Neuronal stem cell (in vitro differentiated cells): ENCODE measurements around the gene SDE2.
"Not testable (repeated sequence)": the region's sequence is repeated elsewhere in the genome, so short reads cannot be mapped to it uniquely, and the experiment has no call there.

Source experiments
- DNase-seq: peaks from one replicate; pipeline ENCODE4 v3.0.0-alpha.2; 2013; ENCODE audit warnings: low spot score
- H2AFZ ChIP-seq: one replicate; pipeline ENCODE4 v1.6.1; 2013; ENCODE audit warnings: mild to moderate bottlenecking, low read length, inconsistent platforms
- H2AK5ac ChIP-seq: 2 replicates; pipeline ENCODE4 v1.6.1; 2013; ENCODE audit warnings: low read depth, mild to moderate bottlenecking, inconsistent platforms, low read length, moderate library complexity, mixed read lengths
- H2BK120ac ChIP-seq: 2 replicates; pipeline ENCODE4 v1.6.1; 2013; ENCODE audit warnings: low read depth, mild to moderate bottlenecking, inconsistent platforms, low read length, moderate library complexity, mixed read lengths
- H2BK12ac ChIP-seq: one replicate; pipeline ENCODE4 v1.6.1; 2013; ENCODE audit warnings: low read length, inconsistent platforms
- H2BK15ac ChIP-seq: 2 replicates; pipeline ENCODE4 v1.6.1; 2013; ENCODE audit warnings: mild to moderate bottlenecking, low read length, inconsistent platforms, mixed read lengths
- H2BK5ac ChIP-seq: one replicate; pipeline ENCODE4 v1.6.1; 2013; ENCODE audit warnings: inconsistent platforms, mild to moderate bottlenecking, low read length, moderate library complexity
- H3K14ac ChIP-seq: one replicate; pipeline ENCODE4 v1.6.1; 2013; ENCODE audit warnings: low read length, inconsistent platforms
- H3K18ac ChIP-seq: 2 replicates; pipeline ENCODE4 v1.6.1; 2013; ENCODE audit warnings: low read length, inconsistent platforms
- H3K23ac ChIP-seq: 2 replicates; pipeline ENCODE4 v1.6.1; 2013; ENCODE audit warnings: low read depth, mild to moderate bottlenecking, mixed read lengths, low read length, inconsistent platforms; ENCODE audit not compliant: poor library complexity
- H3K27ac ChIP-seq: replicated peaks from 3 replicates; pipeline ENCODE4 v1.5.1; 2013; ENCODE audit warnings: low read length, inconsistent platforms
- H3K27me3 ChIP-seq, 3 experiments: 2 replicates each; pipeline ENCODE4 v1.6.1; 2013; ENCODE audit warnings: low read length in 3 of 3, mild to moderate bottlenecking in 2 of 3, inconsistent platforms in 1 of 3, low read depth in 1 of 3, mixed read lengths in 1 of 3, moderate library complexity in 1 of 3; ENCODE audit not compliant: control insufficient read depth in 3 of 3, insufficient read depth in 3 of 3
- H3K36me3 ChIP-seq, 2 donors: replicated peaks in 1 of 2; 2 replicates each; pipeline ENCODE4 v1.6.1; 2013; ENCODE audit warnings: low read length in 2 of 2; ENCODE audit not compliant: control insufficient read depth in 2 of 2, insufficient read depth in 2 of 2
- H3K4ac ChIP-seq: 2 replicates; pipeline ENCODE4 v1.6.1; 2013; ENCODE audit warnings: inconsistent platforms, mild to moderate bottlenecking, low read length, moderate library complexity
- H3K4me1 ChIP-seq, 2 donors: 1 replicate in 1 of 2; 2 replicates in 1 of 2; pipeline ENCODE4 v1.6.1; 2013; ENCODE audit warnings: low read length in 2 of 2, low read depth in 1 of 2; ENCODE audit not compliant: control insufficient read depth in 2 of 2, insufficient read depth in 1 of 2
- H3K4me2 ChIP-seq: one replicate; pipeline ENCODE4 v1.6.1; 2013; ENCODE audit warnings: mild to moderate bottlenecking, low read length, inconsistent platforms; ENCODE audit not compliant: insufficient read depth, poor library complexity, severe bottlenecking
- H3K4me3 ChIP-seq, 2 donors: 2 replicates each; pipeline ENCODE4 v1.5.1; 2013; ENCODE audit warnings: low read length in 2 of 2, mild to moderate bottlenecking in 2 of 2, inconsistent platforms in 1 of 2, moderate library complexity in 1 of 2
- H3K79me1 ChIP-seq: one replicate; pipeline ENCODE4 v1.6.1; 2013; ENCODE audit warnings: low read depth, mild to moderate bottlenecking, inconsistent platforms, low read length, moderate library complexity
- H3K9ac ChIP-seq: one replicate; pipeline ENCODE4 v1.6.1; 2013; ENCODE audit warnings: mild to moderate bottlenecking, low read depth, low read length, inconsistent platforms; ENCODE audit not compliant: poor library complexity
- H3K9me3 ChIP-seq, 2 donors: replicated peaks in 1 of 2; 2 replicates each; pipeline versions ENCODE3 to v1.6.1; 2013; ENCODE audit warnings: low read length in 2 of 2, mild to moderate bottlenecking in 2 of 2, inconsistent platforms in 1 of 2, low read depth in 1 of 2, mixed read lengths in 1 of 2, moderate library complexity in 1 of 2; ENCODE audit not compliant: control insufficient read depth in 2 of 2, insufficient read depth in 1 of 2
- H4K8ac ChIP-seq: one replicate; pipeline ENCODE4 v1.6.1; 2013; ENCODE audit warnings: low read depth, mild to moderate bottlenecking, inconsistent platforms, low read length, moderate library complexity
- H4K91ac ChIP-seq: one replicate; pipeline ENCODE4 v1.6.1; 2013; ENCODE audit warnings: low read length, low read depth, mild to moderate bottlenecking, inconsistent platforms; ENCODE audit not compliant: poor library complexity
- WGBS, 2 donors: extraction: QIAGEN DNeasy Blood & Tissue Kit; methylation state at CpG; one replicate each; pipeline ENCODE4 v1.1.7; 2013; ENCODE audit warnings: missing lambda C conversion rate in 2 of 2, mixed read lengths in 1 of 2; ENCODE audit not compliant: insufficient read length in 2 of 2, insufficient replicate concordance in 1 of 2; ENCODE audit errors: extremely low coverage in 2 of 2; 5-methylcytosine and 5-hydroxymethylcytosine counted together

The SDE2 gene

GRCh38 chr1:225940385-225941151, 58.6 kb downstream of the SDE2 start:
- DNase-seq = no peak
- Histone ChIP-seq H3K18ac (peak overlapping the region; percentile 79), H4K8ac (no peak overlapping the region), H3K4me2 (no peak overlapping the region), H3K4ac (no peak overlapping the region), H3K9ac (no peak overlapping the region), H3K27ac (no peak overlapping the region), H3K4me3 (no peak overlapping the region), H2BK5ac (no peak overlapping the region), H2BK15ac (no peak overlapping the region), H3K36me3 (no peaks in the 10 kb centered on the region), H2BK120ac (peak overlapping the region; percentile 26), H2BK12ac (peak overlapping the region; percentile 27), H3K27me3 (peaks cover 0 to 11% (median 7%) of the 10 kb centered on the region in 3 experiments), H3K79me1 (no peaks in the 10 kb centered on the region), H3K23ac (peak overlapping the region; percentile 100), H2AK5ac (peak overlapping the region; percentile 12), H3K14ac (no peak overlapping the region), H3K4me1 (peaks cover 25 to 30% of the 10 kb centered on the region in 2 donors), H3K9me3 (no peaks in the 10 kb centered on the region), H4K91ac (no peak overlapping the region), H2AFZ (peak overlapping the region; percentile 15)
- WGBS, 2 donors = no CpG with 5 or more reads among the region's 25 CpGs

GRCh38 chr1:225939939-225940310, 59.2 kb downstream of the SDE2 start:
- not testable (repeated sequence) for H3K9me3 ChIP-seq, H4K8ac ChIP-seq, H3K27me3 ChIP-seq, H4K91ac ChIP-seq, H2BK120ac ChIP-seq, H3K4me2 ChIP-seq, H3K4ac ChIP-seq, H3K36me3 ChIP-seq, H2BK12ac ChIP-seq, H2AFZ ChIP-seq, H2AK5ac ChIP-seq, H2BK5ac ChIP-seq, H3K9ac ChIP-seq, H3K18ac ChIP-seq, H3K4me3 ChIP-seq, H3K14ac ChIP-seq, DNase-seq, H2BK15ac ChIP-seq, H3K27ac ChIP-seq, H3K79me1 ChIP-seq
- no CpG with 5 or more reads among the region's 8 CpGs for WGBS, 2 donors
- Histone ChIP-seq H3K4me1 (peaks cover 19 to 25% of the 10 kb centered on the region in 2 donors), H3K23ac (peak overlapping the region; percentile 100)

DNA sequence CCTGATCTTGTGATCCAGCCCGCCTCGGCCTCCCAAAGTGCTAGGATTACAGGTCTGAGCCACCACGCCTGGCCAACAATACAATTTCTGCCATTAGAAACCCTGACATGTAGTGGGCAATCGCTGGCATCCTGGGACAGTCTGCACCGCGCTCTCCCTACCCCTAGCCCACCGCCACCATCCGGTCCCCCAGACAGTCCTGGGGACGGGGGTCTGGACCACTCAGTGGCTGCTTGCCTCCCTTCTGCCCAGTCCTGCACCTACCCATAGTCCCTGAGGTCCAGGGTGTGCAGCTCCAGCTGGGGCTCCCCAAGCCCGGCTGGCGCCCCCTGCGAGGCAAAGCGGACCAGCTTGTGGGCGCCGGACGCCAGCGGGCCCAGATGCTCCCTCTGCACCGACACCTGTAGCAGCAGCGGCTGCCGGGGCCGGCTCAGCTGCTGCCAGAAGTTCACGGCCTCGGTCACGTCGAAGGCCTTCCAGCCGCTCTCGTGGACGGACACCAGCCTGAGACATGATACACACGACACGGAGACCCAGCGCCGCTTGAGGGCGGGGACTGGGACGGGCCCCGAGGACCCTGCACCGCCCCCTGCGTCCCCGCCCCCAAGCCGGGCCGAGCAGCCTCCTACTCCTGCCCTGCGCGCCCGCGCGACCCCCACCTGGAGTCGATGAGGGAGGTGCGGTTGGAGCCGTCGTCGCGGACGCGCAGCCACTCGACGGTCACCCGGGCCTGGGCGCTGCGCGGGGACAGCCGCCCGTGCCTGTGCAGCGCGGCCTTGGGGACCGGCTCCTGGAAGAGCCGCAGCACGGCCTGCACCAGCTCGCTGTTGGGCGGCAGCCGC, 59.8 kb downstream of the SDE2 start:
- H3K4me3 ChIP-seq = peak overlapping the region in 1 of 2 donors; percentile 64
- not testable (repeated sequence) for H2AFZ ChIP-seq, H2BK5ac ChIP-seq, H3K14ac ChIP-seq, H3K36me3 ChIP-seq, H2BK12ac ChIP-seq, H3K79me1 ChIP-seq, H4K8ac ChIP-seq, H2BK15ac ChIP-seq, H3K4ac ChIP-seq, H2BK120ac ChIP-seq, DNase-seq, H3K27ac ChIP-seq, H4K91ac ChIP-seq, H3K9me3 ChIP-seq, H3K27me3 ChIP-seq
- peak overlapping the region; percentile 75 for H3K9ac ChIP-seq
- H3K4me1 ChIP-seq = peaks cover 17 to 18% of the 10 kb centered on the region in 2 donors
- peak overlapping the region; percentile 11 for H2AK5ac ChIP-seq
- WGBS, 2 donors = no CpG with 5 or more reads among the region's 69 CpGs
- H3K18ac ChIP-seq = peak overlapping the region; percentile 38
- peak overlapping the region; percentile 90 for H3K23ac ChIP-seq
- peak overlapping the region; percentile 44 for H3K4me2 ChIP-seq
